Activated naive CD8-positive, alpha-beta T cell treated with anti-CD3 and anti-CD28 coated beads for 36 hours (primary cell): ENCODE results near the gene GSTO1. TPM values are rescaled to one million over a fixed set of nuclear protein-coding genes. Genes with fewer than 3 reads are reported as not detected.

Experiments
- DNase-seq: peaks from one replicate; pipeline ENCODE4 v3.0.0; 2021
- H3K27ac Mint-ChIP-seq: one replicate; pipeline ENCODE4 v1.8.0; 2022; ENCODE audit warnings: mild to moderate bottlenecking, moderate library complexity, mixed read lengths
- H3K27me3 Mint-ChIP-seq: one replicate; pipeline ENCODE4 v1.8.0; 2022; ENCODE audit warnings: mild to moderate bottlenecking, mixed read lengths
- H3K36me3 Mint-ChIP-seq: one replicate; pipeline ENCODE4 v1.8.0; 2021; ENCODE audit warnings: mild to moderate bottlenecking, mixed read lengths
- H3K4me1 Mint-ChIP-seq: one replicate; pipeline ENCODE4 v1.8.0; 2021; ENCODE audit warnings: mixed read lengths
- H3K4me3 Mint-ChIP-seq: one replicate; pipeline ENCODE4 v1.8.0; 2022; ENCODE audit warnings: mild to moderate bottlenecking, moderate library complexity, mixed read lengths
- H3K9me3 Mint-ChIP-seq: one replicate; pipeline ENCODE4 v1.8.0; 2022; ENCODE audit warnings: mixed read lengths
- total RNA-seq, 2 experiments: library from RNA; stranded (reverse); gene quantifications; one replicate each; pipeline ENCODE4 v1.2.3, GENCODE V29; 2021

The GSTO1 gene
- total RNA-seq: 100 to 1,000 TPM; 148 to 153 TPM

GRCh38 chr10:104254493-104255310 lies at the start of gene GSTO1:
Gene GSTO1, plus strand, starts transcription at chr10:104254892. Its CDS starts 37 bp downstream, at chr10:104254929.
- Mint-ChIP-seq H3K36me3 (peaks cover 37% of the 10 kb centered on the region), H3K4me3 (peak within 1 kb of the TSS; percentile 86), H3K4me1 (peaks cover 45% of the 10 kb centered on the region), H3K27ac (peak within 1 kb of the TSS; percentile 91), H3K9me3 (peaks cover 5% of the 10 kb centered on the region), H3K27me3 (peaks cover 12% of the 10 kb centered on the region)
- DNase-seq: peak; percentile 53

- H3K9me3 Mint-ChIP-seq: no peaks in the 10 kb centered on the region
- no peaks in the 10 kb centered on the region for H3K4me1 Mint-ChIP-seq
- no peak for DNase-seq
- peaks cover 3% of the 10 kb centered on the region for H3K27me3 Mint-ChIP-seq
- no peak overlapping the region for H3K27ac Mint-ChIP-seq
- H3K36me3 Mint-ChIP-seq: no peaks in the 10 kb centered on the region
- no peak overlapping the region for H3K4me3 Mint-ChIP-seq
Observed at GRCh38 chr10:104208730-104209129, 46.0 kb upstream of the GSTO1 start.

DNA sequence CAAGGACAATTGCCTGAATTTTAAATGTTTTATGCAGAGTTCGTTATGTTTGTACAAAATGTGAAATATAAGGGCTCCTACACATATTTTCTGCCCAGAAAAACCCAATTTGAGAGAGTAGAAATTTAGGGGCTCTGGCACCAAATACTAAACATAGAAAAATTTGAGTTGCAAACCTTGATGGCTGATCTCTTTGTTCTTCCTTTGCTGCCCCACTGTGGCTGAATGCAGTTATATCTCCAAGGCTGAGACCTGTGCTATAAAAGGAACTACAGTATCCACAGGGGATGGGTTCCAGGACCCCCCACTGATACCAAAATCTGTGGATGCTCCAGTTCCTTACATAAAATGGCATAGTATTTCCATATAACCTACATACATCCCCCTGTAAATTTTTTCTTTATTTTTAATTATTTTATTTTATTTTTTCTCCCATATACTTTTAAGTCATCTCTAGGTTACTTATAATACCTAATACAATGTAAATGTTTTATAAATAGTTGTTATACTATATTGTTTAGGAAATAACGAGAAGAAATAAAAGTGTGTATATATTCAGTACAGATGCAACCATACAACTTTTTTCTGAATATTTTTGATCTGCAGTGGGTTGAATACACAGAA lies 45.0 kb upstream of the GSTO1 start:
- no peaks in the 10 kb centered on the region for H3K4me1 Mint-ChIP-seq
- H3K27me3 Mint-ChIP-seq: peaks cover 3% of the 10 kb centered on the region
- no peak overlapping the region for H3K27ac Mint-ChIP-seq
- peak; percentile 19 for DNase-seq
- H3K9me3 Mint-ChIP-seq: no peaks in the 10 kb centered on the region
- H3K4me3 Mint-ChIP-seq: no peak overlapping the region
- H3K36me3 Mint-ChIP-seq: no peaks in the 10 kb centered on the region

DNA sequence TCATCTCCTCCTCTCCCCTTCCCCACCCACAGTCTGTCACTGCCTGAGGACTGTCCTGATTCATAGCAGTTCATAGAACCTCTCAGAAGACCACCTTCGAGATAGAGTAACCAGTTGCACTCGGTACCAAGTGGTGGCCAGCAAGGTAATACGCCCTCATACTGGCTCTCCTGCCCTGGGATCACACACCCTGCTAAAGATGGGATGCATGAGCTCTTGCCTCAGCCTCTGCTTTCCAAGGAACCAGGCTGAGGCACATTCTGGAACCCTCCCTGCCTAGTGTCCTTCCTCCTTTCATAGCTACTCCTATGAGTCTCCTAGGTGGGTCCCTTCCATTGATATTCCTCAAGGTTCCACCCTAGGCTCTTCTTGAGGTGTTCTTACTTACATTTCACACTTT lies 38.1 kb upstream of the GSTO1 start:
- H3K9me3 Mint-ChIP-seq: no peaks in the 10 kb centered on the region
- no peak for DNase-seq
- H3K4me3 Mint-ChIP-seq: no peak overlapping the region
- no peaks in the 10 kb centered on the region for H3K36me3 Mint-ChIP-seq
- H3K27ac Mint-ChIP-seq: no peak overlapping the region
- peaks cover 20% of the 10 kb centered on the region for H3K27me3 Mint-ChIP-seq
- no peaks in the 10 kb centered on the region for H3K4me1 Mint-ChIP-seq

GRCh38 chr10:104218751-104219150 lies 35.9 kb upstream of the GSTO1 start:
- Mint-ChIP-seq H3K27me3 (peaks cover 17% of the 10 kb centered on the region), H3K4me1 (no peaks in the 10 kb centered on the region), H3K4me3 (no peak overlapping the region), H3K27ac (no peak overlapping the region), H3K9me3 (no peaks in the 10 kb centered on the region), H3K36me3 (no peaks in the 10 kb centered on the region)
- DNase-seq: no peak

- Mint-ChIP-seq H3K27me3 (peaks cover 17% of the 10 kb centered on the region), H3K4me1 (no peaks in the 10 kb centered on the region), H3K4me3 (no peak overlapping the region), H3K9me3 (no peaks in the 10 kb centered on the region), H3K36me3 (no peaks in the 10 kb centered on the region), H3K27ac (no peak overlapping the region)
- no peak for DNase-seq
Observed at GRCh38 chr10:104220522-104220921, 34.2 kb upstream of the GSTO1 start.

GRCh38 chr10:104223304-104223703 lies 31.4 kb upstream of the GSTO1 start:
- H3K36me3 Mint-ChIP-seq: no peaks in the 10 kb centered on the region
- no peaks in the 10 kb centered on the region for H3K4me1 Mint-ChIP-seq
- no peak for DNase-seq
- H3K4me3 Mint-ChIP-seq: no peak overlapping the region
- H3K9me3 Mint-ChIP-seq: no peaks in the 10 kb centered on the region
- H3K27me3 Mint-ChIP-seq: peaks cover 16% of the 10 kb centered on the region
- H3K27ac Mint-ChIP-seq: no peak overlapping the region

DNA sequence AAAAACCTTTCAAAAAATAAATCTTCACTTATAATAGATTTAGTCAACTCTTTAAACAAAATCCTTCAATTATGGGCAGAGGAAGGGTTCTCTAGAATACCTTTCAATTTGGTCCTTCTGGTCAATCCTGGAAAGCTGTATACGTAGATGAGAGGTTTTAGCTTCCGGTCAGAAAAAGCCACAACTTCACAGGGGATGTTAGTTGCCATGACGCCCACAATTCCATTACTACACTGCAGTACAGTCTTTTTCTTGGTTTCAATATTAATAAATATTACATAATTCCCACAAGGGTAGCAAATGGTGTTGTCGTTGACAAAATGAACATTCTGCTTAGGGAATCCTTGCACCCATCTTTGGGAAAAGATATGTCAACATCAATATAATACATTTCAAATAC lies 24.2 kb upstream of the GSTO1 start:
- Mint-ChIP-seq H3K27ac (no peak overlapping the region), H3K4me1 (peaks cover 9% of the 10 kb centered on the region), H3K4me3 (no peak overlapping the region), H3K36me3 (no peaks in the 10 kb centered on the region), H3K9me3 (peaks cover 8% of the 10 kb centered on the region), H3K27me3 (peaks cover 21% of the 10 kb centered on the region)
- no peak for DNase-seq

GRCh38 chr10:104231784-104232612 lies 22.7 kb upstream of the GSTO1 start, which contains the start of gene CFAP43:
Gene CFAP43, minus strand, starts transcription at chr10:104232364. Its CDS starts 118 bp downstream, at chr10:104232246.
- DNase-seq: peak; percentile 98
- Mint-ChIP-seq H3K27ac (no peak within 1 kb of the TSS), H3K9me3 (peaks cover 8% of the 10 kb centered on the region), H3K4me1 (peaks cover 9% of the 10 kb centered on the region), H3K4me3 (peak within 1 kb of the TSS; percentile 85), H3K27me3 (peaks cover 21% of the 10 kb centered on the region), H3K36me3 (no peaks in the 10 kb centered on the region)

- no peak overlapping the region for H3K27ac Mint-ChIP-seq
- H3K9me3 Mint-ChIP-seq: peaks cover 8% of the 10 kb centered on the region
- DNase-seq: no peak
- no peaks in the 10 kb centered on the region for H3K36me3 Mint-ChIP-seq
- H3K4me1 Mint-ChIP-seq: peaks cover 9% of the 10 kb centered on the region
- peaks cover 21% of the 10 kb centered on the region for H3K27me3 Mint-ChIP-seq
- peak overlapping the region; percentile 85 for H3K4me3 Mint-ChIP-seq
Observed at GRCh38 chr10:104232613-104233102, 22.0 kb upstream of the GSTO1 start.

- H3K27ac Mint-ChIP-seq: no peak overlapping the region
- H3K27me3 Mint-ChIP-seq: peaks cover 21% of the 10 kb centered on the region
- DNase-seq: no peak
- H3K4me1 Mint-ChIP-seq: peaks cover 9% of the 10 kb centered on the region
- no peaks in the 10 kb centered on the region for H3K36me3 Mint-ChIP-seq
- peaks cover 8% of the 10 kb centered on the region for H3K9me3 Mint-ChIP-seq
- peak overlapping the region; percentile 42 for H3K4me3 Mint-ChIP-seq
Observed at GRCh38 chr10:104233817-104234216, 20.9 kb upstream of the GSTO1 start.

- no peak for DNase-seq
- Mint-ChIP-seq H3K27me3 (peaks cover 22% of the 10 kb centered on the region), H3K9me3 (peaks cover 8% of the 10 kb centered on the region), H3K36me3 (no peaks in the 10 kb centered on the region), H3K4me1 (peaks cover 9% of the 10 kb centered on the region), H3K27ac (no peak overlapping the region), H3K4me3 (no peak overlapping the region)
Observed at GRCh38 chr10:104234934-104235333, 19.8 kb upstream of the GSTO1 start.

- DNase-seq: no peak
- Mint-ChIP-seq H3K27ac (no peak overlapping the region), H3K4me3 (no peak overlapping the region), H3K27me3 (peaks cover 26% of the 10 kb centered on the region), H3K9me3 (peaks cover 8% of the 10 kb centered on the region), H3K36me3 (no peaks in the 10 kb centered on the region), H3K4me1 (peaks cover 9% of the 10 kb centered on the region)
Observed at GRCh38 chr10:104235801-104236200, 18.9 kb upstream of the GSTO1 start.

GRCh38 chr10:104240078-104240477 lies 14.6 kb upstream of the GSTO1 start:
- Mint-ChIP-seq H3K27ac (no peak overlapping the region), H3K4me3 (no peak overlapping the region), H3K4me1 (no peaks in the 10 kb centered on the region), H3K27me3 (peaks cover 21% of the 10 kb centered on the region), H3K9me3 (no peaks in the 10 kb centered on the region), H3K36me3 (no peaks in the 10 kb centered on the region)
- DNase-seq: no peak

DNA sequence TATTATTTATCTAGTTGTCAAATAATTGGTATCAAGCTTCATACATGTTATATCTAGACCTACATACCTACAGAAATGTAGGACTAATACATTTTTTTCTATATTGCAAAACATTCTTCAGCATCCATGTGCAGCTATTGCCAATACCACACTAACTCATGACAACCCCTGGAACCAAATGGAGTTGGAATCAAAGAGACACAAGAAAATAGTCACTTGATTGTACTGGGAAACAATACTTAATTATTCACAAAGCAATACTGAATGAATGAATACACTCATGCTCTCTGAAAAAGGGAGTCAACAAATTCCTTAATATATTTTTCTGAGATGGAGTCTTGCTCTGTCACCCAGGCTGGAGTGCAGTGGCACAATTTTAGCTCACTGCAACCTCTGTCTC lies 12.1 kb upstream of the GSTO1 start:
- no peak for DNase-seq
- peaks cover 25% of the 10 kb centered on the region for H3K27me3 Mint-ChIP-seq
- peaks cover 10% of the 10 kb centered on the region for H3K4me1 Mint-ChIP-seq
- H3K27ac Mint-ChIP-seq: no peak overlapping the region
- H3K4me3 Mint-ChIP-seq: no peak overlapping the region
- H3K36me3 Mint-ChIP-seq: no peaks in the 10 kb centered on the region
- peaks cover 1% of the 10 kb centered on the region for H3K9me3 Mint-ChIP-seq
